SU-DHL-6 (cell line): ENCODE data around the gene IZUMO2.

Source experiments
- EZH2phosphoT487 ChIP-seq: fragments of 200-600 bp; sonication (generic), shearing (Covaris generic); conservative IDR thresholded peaks from 2 replicates; pipeline ENCODE4 v1.6.1; 2018; ENCODE audit warnings: mild to moderate bottlenecking, antibody characterized with exemption, low read length, moderate library complexity, mixed read lengths
- TF ChIP-seq, protein P1 (sequence below): fragments of 200-600 bp; sonication (generic); IDR thresholded peaks from one replicate; pipeline ENCODE4 v1.5.1; 2017; ENCODE audit warnings: antibody characterized with exemption, mild to moderate bottlenecking, low read length, moderate library complexity; ENCODE audit not compliant: insufficient read depth, poor library complexity, severe bottlenecking

DNA sequence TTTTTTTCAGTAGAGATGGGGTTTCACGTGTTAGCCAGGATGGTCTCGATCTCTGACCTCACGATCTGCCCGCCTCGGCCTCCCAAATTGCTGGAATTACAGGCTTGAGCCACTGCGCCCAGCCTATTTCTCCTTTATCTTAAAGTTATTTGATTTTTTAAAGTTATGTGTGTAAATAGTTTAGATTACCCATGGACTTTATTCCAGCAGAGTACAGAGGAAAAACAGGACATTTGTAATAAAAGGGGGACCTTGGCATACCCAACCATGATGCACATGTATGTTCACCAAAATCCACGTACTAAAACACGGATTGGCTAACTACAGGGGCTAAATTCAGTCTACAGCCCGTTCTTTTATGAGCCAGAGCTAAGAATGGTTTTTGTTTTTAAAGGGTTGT, 13.7 kb upstream of the IZUMO2 start:
- TF ChIP-seq, protein P1, sequence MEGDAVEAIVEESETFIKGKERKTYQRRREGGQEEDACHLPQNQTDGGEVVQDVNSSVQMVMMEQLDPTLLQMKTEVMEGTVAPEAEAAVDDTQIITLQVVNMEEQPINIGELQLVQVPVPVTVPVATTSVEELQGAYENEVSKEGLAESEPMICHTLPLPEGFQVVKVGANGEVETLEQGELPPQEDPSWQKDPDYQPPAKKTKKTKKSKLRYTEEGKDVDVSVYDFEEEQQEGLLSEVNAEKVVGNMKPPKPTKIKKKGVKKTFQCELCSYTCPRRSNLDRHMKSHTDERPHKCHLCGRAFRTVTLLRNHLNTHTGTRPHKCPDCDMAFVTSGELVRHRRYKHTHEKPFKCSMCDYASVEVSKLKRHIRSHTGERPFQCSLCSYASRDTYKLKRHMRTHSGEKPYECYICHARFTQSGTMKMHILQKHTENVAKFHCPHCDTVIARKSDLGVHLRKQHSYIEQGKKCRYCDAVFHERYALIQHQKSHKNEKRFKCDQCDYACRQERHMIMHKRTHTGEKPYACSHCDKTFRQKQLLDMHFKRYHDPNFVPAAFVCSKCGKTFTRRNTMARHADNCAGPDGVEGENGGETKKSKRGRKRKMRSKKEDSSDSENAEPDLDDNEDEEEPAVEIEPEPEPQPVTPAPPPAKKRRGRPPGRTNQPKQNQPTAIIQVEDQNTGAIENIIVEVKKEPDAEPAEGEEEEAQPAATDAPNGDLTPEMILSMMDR = no peak
- no peak for TF ChIP-seq EZH2phosphoT487
